ENCODE data around the gene PYDC1.
A peak's percentile ranks its signal among the peaks of the same experiment; 100 is the strongest.
"Not testable (repeated sequence)": the region's sequence is repeated elsewhere in the genome, so short reads cannot be mapped to it uniquely, and the experiment has no call there.

PYDC1 gene

DNA sequence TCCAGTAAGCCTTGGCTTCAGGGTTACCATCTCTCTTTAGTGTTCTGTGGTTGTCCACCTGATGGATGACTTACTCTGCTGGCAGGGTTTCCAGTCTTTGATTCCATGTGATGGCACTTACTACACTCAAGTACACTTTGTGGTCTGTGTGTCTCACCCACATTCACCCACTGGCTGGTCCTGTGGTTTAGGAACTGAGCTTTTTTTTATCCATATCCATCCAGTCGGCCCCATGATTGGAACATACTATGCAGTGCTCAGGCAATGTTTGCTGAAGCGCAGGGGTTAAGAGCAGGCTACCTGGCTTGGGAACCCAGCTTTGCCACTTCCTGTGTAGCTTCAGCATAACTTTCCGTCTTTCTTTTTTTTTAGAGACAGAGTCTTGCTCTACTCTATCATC, 39.8 kb downstream of the PYDC1 start:
- peak; percentile 24 for DNase-seq

DNA sequence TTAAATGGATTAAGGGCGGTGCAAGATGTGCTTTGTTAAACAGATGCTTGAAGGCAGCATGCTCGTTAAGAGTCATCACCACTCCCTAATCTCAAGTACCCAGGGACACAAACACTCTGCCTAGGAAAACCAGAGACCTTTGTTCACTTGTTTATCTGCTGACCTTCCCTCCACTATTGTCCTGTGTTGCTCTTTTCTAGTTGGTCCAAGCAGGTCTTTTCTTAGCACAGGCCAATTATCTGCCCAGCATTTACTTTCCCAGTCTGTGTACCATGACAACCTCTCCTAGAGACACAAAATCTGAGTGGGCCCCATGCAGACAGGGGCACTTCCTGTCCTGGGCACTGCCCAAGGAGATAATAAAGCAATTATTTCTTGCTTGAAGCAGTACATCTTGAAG, 46.9 kb downstream of the PYDC1 start:
- not testable (repeated sequence) for DNase-seq

- no peak for DNase-seq
Measured at GRCh38 chr16:31168848-31169247, 48.1 kb downstream of the PYDC1 start.

DNA sequence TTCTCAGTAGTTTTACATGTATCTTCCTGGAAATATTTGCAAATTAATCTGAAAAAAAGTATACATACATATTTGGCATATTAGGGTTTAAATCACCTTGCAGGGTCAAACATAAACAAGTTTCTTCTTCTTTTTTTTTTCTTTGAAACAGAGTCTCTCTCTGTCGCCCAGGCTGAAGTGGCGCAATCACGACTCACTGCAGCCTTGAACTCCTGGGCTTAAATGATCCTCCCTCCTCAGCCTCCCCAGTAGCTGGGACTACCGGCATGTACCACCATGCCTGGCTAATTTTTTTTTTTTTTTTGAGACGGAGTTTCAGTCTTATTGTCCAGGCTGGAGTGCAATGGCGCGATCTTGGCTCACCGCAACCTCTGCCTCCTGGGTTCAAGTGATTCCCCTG, 49.6 kb downstream of the PYDC1 start:
- DNase-seq, result no peak

Data from fibroblast of upper back skin (primary cell).